ENCODE data around the gene PKNOX2.
A peak's percentile ranks its signal among the peaks of the same experiment; 100 is the strongest.

The PKNOX2 gene

GRCh38 chr11:125337836-125338834 is 173.6 kb downstream of the PKNOX2 start:
- H3K36me3 ChIP-seq (ENCODE audit: control insufficient read depth in 2 of 2, insufficient read depth in 2 of 2, low read length in 2 of 2) = peaks cover 0 to 2% of the 10 kb centered on the region in 2 donors
- H3K4me3 ChIP-seq (ENCODE audit: low read length in 2 of 2) = peak overlapping the region in 1 of 2 donors; percentile 15
- H3K27ac ChIP-seq (ENCODE audit: low read length) = peak overlapping the region; percentile 53
- H3K27me3 ChIP-seq (ENCODE audit: control insufficient read depth in 1 of 2, insufficient read depth in 2 of 2, low read length in 2 of 2) = no peaks in the 10 kb centered on the region
- H3K9ac ChIP-seq (ENCODE audit: low read length in 2 of 2) = no peak overlapping the region
- H3K4me1 ChIP-seq (ENCODE audit: control insufficient read depth, insufficient read depth, low read length) = peaks cover 25% of the 10 kb centered on the region
- H3K9me3 ChIP-seq (ENCODE audit: control insufficient read depth in 2 of 2, low read length in 2 of 2) = no peaks in the 10 kb centered on the region

GRCh38 chr11:125338886-125339811 is 174.6 kb downstream of the PKNOX2 start:
- Histone ChIP-seq H3K27me3 (ENCODE audit: control insufficient read depth in 1 of 2, insufficient read depth in 2 of 2, low read length in 2 of 2) (no peaks in the 10 kb centered on the region), H3K4me3 (ENCODE audit: low read length in 2 of 2) (peak overlapping the region in 1 of 2 donors; percentile 15), H3K36me3 (ENCODE audit: control insufficient read depth in 2 of 2, insufficient read depth in 2 of 2, low read length in 2 of 2) (peaks cover 0 to 2% of the 10 kb centered on the region in 2 donors), H3K4me1 (ENCODE audit: control insufficient read depth, insufficient read depth, low read length) (peaks cover 30% of the 10 kb centered on the region), H3K27ac (ENCODE audit: low read length) (peak overlapping the region; percentile 41), H3K9me3 (ENCODE audit: control insufficient read depth in 2 of 2, low read length in 2 of 2) (no peaks in the 10 kb centered on the region), H3K9ac (ENCODE audit: low read length in 2 of 2) (no peak overlapping the region)

GRCh38 chr11:125341676-125342075 is 177.1 kb downstream of the PKNOX2 start:
- Histone ChIP-seq H3K4me3 (ENCODE audit: low read length in 2 of 2) (no peak overlapping the region), H3K9ac (ENCODE audit: low read length in 2 of 2) (no peak overlapping the region), H3K27ac (ENCODE audit: low read length) (no peak overlapping the region), H3K4me1 (ENCODE audit: control insufficient read depth, insufficient read depth, low read length) (peaks cover 38% of the 10 kb centered on the region), H3K9me3 (ENCODE audit: control insufficient read depth in 2 of 2, low read length in 2 of 2) (no peaks in the 10 kb centered on the region), H3K27me3 (ENCODE audit: control insufficient read depth in 1 of 2, insufficient read depth in 2 of 2, low read length in 2 of 2) (no peaks in the 10 kb centered on the region), H3K36me3 (ENCODE audit: control insufficient read depth in 2 of 2, insufficient read depth in 2 of 2, low read length in 2 of 2) (peaks cover 0 to 2% of the 10 kb centered on the region in 2 donors)

GRCh38 chr11:125342281-125342930 is 177.9 kb downstream of the PKNOX2 start:
- H3K9me3 ChIP-seq (ENCODE audit: control insufficient read depth in 2 of 2, low read length in 2 of 2) = no peaks in the 10 kb centered on the region
- H3K4me1 ChIP-seq (ENCODE audit: control insufficient read depth, insufficient read depth, low read length) = peaks cover 43% of the 10 kb centered on the region
- no peak overlapping the region for H3K9ac ChIP-seq (ENCODE audit: low read length in 2 of 2)
- H3K4me3 ChIP-seq (ENCODE audit: low read length in 2 of 2) = no peak overlapping the region
- peaks cover 0 to 2% of the 10 kb centered on the region in 2 donors for H3K36me3 ChIP-seq (ENCODE audit: control insufficient read depth in 2 of 2, insufficient read depth in 2 of 2, low read length in 2 of 2)
- no peak overlapping the region for H3K27ac ChIP-seq (ENCODE audit: low read length)
- H3K27me3 ChIP-seq (ENCODE audit: control insufficient read depth in 1 of 2, insufficient read depth in 2 of 2, low read length in 2 of 2) = no peaks in the 10 kb centered on the region

- Histone ChIP-seq H3K36me3 (ENCODE audit: control insufficient read depth in 2 of 2, insufficient read depth in 2 of 2, low read length in 2 of 2) (peaks cover 0 to 2% of the 10 kb centered on the region in 2 donors), H3K4me3 (ENCODE audit: low read length in 2 of 2) (no peak overlapping the region), H3K9me3 (ENCODE audit: control insufficient read depth in 2 of 2, low read length in 2 of 2) (no peaks in the 10 kb centered on the region), H3K27me3 (ENCODE audit: control insufficient read depth in 1 of 2, insufficient read depth in 2 of 2, low read length in 2 of 2) (no peaks in the 10 kb centered on the region), H3K9ac (ENCODE audit: low read length in 2 of 2) (no peak overlapping the region), H3K27ac (ENCODE audit: low read length) (no peak overlapping the region), H3K4me1 (ENCODE audit: control insufficient read depth, insufficient read depth, low read length) (peaks cover 38% of the 10 kb centered on the region)
Measured at GRCh38 chr11:125343086-125343717, 178.7 kb downstream of the PKNOX2 start.

GRCh38 chr11:125343718-125344131 is 179.2 kb downstream of the PKNOX2 start:
- Histone ChIP-seq H3K27me3 (ENCODE audit: control insufficient read depth in 1 of 2, insufficient read depth in 2 of 2, low read length in 2 of 2) (no peaks in the 10 kb centered on the region), H3K4me3 (ENCODE audit: low read length in 2 of 2) (no peak overlapping the region), H3K9me3 (ENCODE audit: control insufficient read depth in 2 of 2, low read length in 2 of 2) (no peaks in the 10 kb centered on the region), H3K27ac (ENCODE audit: low read length) (no peak overlapping the region), H3K4me1 (ENCODE audit: control insufficient read depth, insufficient read depth, low read length) (peaks cover 37% of the 10 kb centered on the region), H3K36me3 (ENCODE audit: control insufficient read depth in 2 of 2, insufficient read depth in 2 of 2, low read length in 2 of 2) (no peaks in the 10 kb centered on the region), H3K9ac (ENCODE audit: low read length in 2 of 2) (no peak overlapping the region)

GRCh38 chr11:125344846-125345420 is 180.4 kb downstream of the PKNOX2 start:
- peaks cover 34% of the 10 kb centered on the region for H3K4me1 ChIP-seq (ENCODE audit: control insufficient read depth, insufficient read depth, low read length)
- no peaks in the 10 kb centered on the region for H3K36me3 ChIP-seq (ENCODE audit: control insufficient read depth in 2 of 2, insufficient read depth in 2 of 2, low read length in 2 of 2)
- H3K9ac ChIP-seq (ENCODE audit: low read length in 2 of 2) = no peak overlapping the region
- H3K27ac ChIP-seq (ENCODE audit: low read length) = peak overlapping the region; percentile 53
- no peaks in the 10 kb centered on the region for H3K27me3 ChIP-seq (ENCODE audit: control insufficient read depth in 1 of 2, insufficient read depth in 2 of 2, low read length in 2 of 2)
- no peaks in the 10 kb centered on the region for H3K9me3 ChIP-seq (ENCODE audit: control insufficient read depth in 2 of 2, low read length in 2 of 2)
- H3K4me3 ChIP-seq (ENCODE audit: low read length in 2 of 2) = peak overlapping the region in 1 of 2 donors; percentile 47

- Histone ChIP-seq H3K27ac (ENCODE audit: low read length) (peak overlapping the region; percentile 53), H3K4me3 (ENCODE audit: low read length in 2 of 2) (peak overlapping the region in 1 of 2 donors; percentile 47), H3K9ac (ENCODE audit: low read length in 2 of 2) (peak overlapping the region in 1 of 2 donors; percentile 21)
Measured at GRCh38 chr11:125345421-125346178, 181.0 kb downstream of the PKNOX2 start.

GRCh38 chr11:125346179-125346530 is 181.6 kb downstream of the PKNOX2 start:
- peaks cover 34% of the 10 kb centered on the region for H3K4me1 ChIP-seq (ENCODE audit: control insufficient read depth, insufficient read depth, low read length)
- no peaks in the 10 kb centered on the region for H3K36me3 ChIP-seq (ENCODE audit: control insufficient read depth in 2 of 2, insufficient read depth in 2 of 2, low read length in 2 of 2)
- no peak overlapping the region for H3K4me3 ChIP-seq (ENCODE audit: low read length in 2 of 2)
- H3K9ac ChIP-seq (ENCODE audit: low read length in 2 of 2) = no peak overlapping the region
- no peaks in the 10 kb centered on the region for H3K27me3 ChIP-seq (ENCODE audit: control insufficient read depth in 1 of 2, insufficient read depth in 2 of 2, low read length in 2 of 2)
- peak overlapping the region; percentile 53 for H3K27ac ChIP-seq (ENCODE audit: low read length)
- H3K9me3 ChIP-seq (ENCODE audit: control insufficient read depth in 2 of 2, low read length in 2 of 2) = no peaks in the 10 kb centered on the region

More at GRCh38 chr11:125345421-125346178, 181.0 kb downstream of the PKNOX2 start:
- H3K9me3 ChIP-seq (ENCODE audit: control insufficient read depth in 2 of 2, low read length in 2 of 2) = no peaks in the 10 kb centered on the region
- H3K27me3 ChIP-seq (ENCODE audit: control insufficient read depth in 1 of 2, insufficient read depth in 2 of 2, low read length in 2 of 2) = no peaks in the 10 kb centered on the region
- H3K4me1 ChIP-seq (ENCODE audit: control insufficient read depth, insufficient read depth, low read length) = peaks cover 34% of the 10 kb centered on the region
- no peaks in the 10 kb centered on the region for H3K36me3 ChIP-seq (ENCODE audit: control insufficient read depth in 2 of 2, insufficient read depth in 2 of 2, low read length in 2 of 2)

Measured in stomach smooth muscle (tissue), 2 donors.